Keratinocyte (primary cell): ENCODE results near the gene SAMM50.

Source experiments
- CTCF ChIP-seq, 3 experiments: IDR thresholded peaks in 1 of 3; conservative IDR thresholded peaks in 1 of 3; optimal IDR thresholded peaks in 1 of 3; 2 replicates in 2 of 3; 3 replicates in 1 of 3; pipeline versions ENCODE3 to v1.5.1; 2011; ENCODE audit warnings: low read length in 3 of 3, mild to moderate bottlenecking in 3 of 3, moderate library complexity in 2 of 3, control low read depth in 1 of 3, inconsistent platforms in 1 of 3; ENCODE audit not compliant: insufficient read depth in 2 of 3; ENCODE audit errors: extremely low read depth in 1 of 3
- EZH2 ChIP-seq: IDR thresholded peaks from one replicate; pipeline ENCODE4 v1.6.1; 2012; ENCODE audit warnings: inconsistent platforms, mild to moderate bottlenecking, low read length, moderate library complexity

GRCh38 chr22:43905681-43906080 is 49.6 kb upstream of the SAMM50 start:
- TF ChIP-seq CTCF (optimal IDR thresholded peaks at IDR 0.05 in 1 of 3, IDR thresholded peaks at IDR 0.05 in 1 of 3, conservative IDR thresholded peaks at IDR 0.05 in 1 of 3; ENCODE audit: extremely low read depth in 1 of 3, insufficient read depth in 2 of 3, low read length in 3 of 3) (no peak), EZH2 (no peak)
